AG04450 (cell line): ENCODE data around the gene CNIH2. TPM values are rescaled to one million over a fixed set of nuclear protein-coding genes. Genes with fewer than 3 reads are reported as not detected.

Experiments used
- CTCF ChIA-PET: fragments of 300-600, 350-600 bp; formaldehyde crosslinking; extraction: SDS; loops from one replicate; lab custom pipeline; 2022; ENCODE audit warnings: antibody characterized with exemption, inconsistent platforms; lab: Charles Lee
- POLR2A ChIA-PET: fragments of 350-600 bp; formaldehyde crosslinking; extraction: SDS; loops from one replicate; lab custom pipeline; 2021; ENCODE audit warnings: antibody characterized with exemption, inconsistent platforms; lab: Yijun Ruan, JAX
- DNase-seq: peaks from one replicate; pipeline ENCODE4 v3.0.0-alpha.2; 2011; ENCODE audit warnings: low read depth, low spot score
- H3K27ac ChIP-seq: one replicate; pipeline ENCODE4 v1.5.1; 2012; ENCODE audit warnings: low read depth, low read length, control low read depth
- H3K27me3 ChIP-seq: one replicate; pipeline ENCODE4 v1.6.0; 2012; ENCODE audit warnings: low read length; ENCODE audit not compliant: control insufficient read depth, insufficient read depth
- H3K4me3 ChIP-seq: 2 replicates; pipeline ENCODE4 v1.5.1; 2011; ENCODE audit warnings: mild to moderate bottlenecking, low read depth, low read length, control low read depth
- H3K9me3 ChIP-seq: 2 replicates; pipeline ENCODE4 v1.5.1; 2012; ENCODE audit warnings: low read length; ENCODE audit not compliant: control insufficient read depth, insufficient read depth
- CTCF ChIP-seq: IDR thresholded peaks from 2 replicates; pipeline ENCODE4 v1.5.1; 2011; ENCODE audit warnings: low read depth, low read length, control low read depth, inconsistent platforms
- polyA plus RNA-seq: library from polyadenylated mRNA; depleted of rRNA; stranded (reverse); fragments of >200 nt; gene quantifications from 2 replicates; pipeline ENCODE4 v1.2.3, GENCODE V29; 2011

CNIH2 gene
- polyA plus RNA-seq, 1 experiment, result 2.8 TPM

- ChIA-PET CTCF (interaction anchor here (0.7 kb wide), 1 partner anchor 36 kb away, joined by 3 read pairs; no protein-coding TSS in a partner anchor), POLR2A (no interaction called here)
- Histone ChIP-seq H3K27me3 (no peaks in the 10 kb centered on the region), H3K9me3 (peaks cover 3% of the 10 kb centered on the region; the same call in 1 of the 2 replicates), H3K27ac (no peak overlapping the region), H3K4me3 (no peak overlapping the region)
- TF ChIP-seq CTCF, result no peak
- DNase-seq, result no peak
These were observed 12.2 kb upstream of the CNIH2 start for GRCh38 chr11:66265531-66266377.

DNA sequence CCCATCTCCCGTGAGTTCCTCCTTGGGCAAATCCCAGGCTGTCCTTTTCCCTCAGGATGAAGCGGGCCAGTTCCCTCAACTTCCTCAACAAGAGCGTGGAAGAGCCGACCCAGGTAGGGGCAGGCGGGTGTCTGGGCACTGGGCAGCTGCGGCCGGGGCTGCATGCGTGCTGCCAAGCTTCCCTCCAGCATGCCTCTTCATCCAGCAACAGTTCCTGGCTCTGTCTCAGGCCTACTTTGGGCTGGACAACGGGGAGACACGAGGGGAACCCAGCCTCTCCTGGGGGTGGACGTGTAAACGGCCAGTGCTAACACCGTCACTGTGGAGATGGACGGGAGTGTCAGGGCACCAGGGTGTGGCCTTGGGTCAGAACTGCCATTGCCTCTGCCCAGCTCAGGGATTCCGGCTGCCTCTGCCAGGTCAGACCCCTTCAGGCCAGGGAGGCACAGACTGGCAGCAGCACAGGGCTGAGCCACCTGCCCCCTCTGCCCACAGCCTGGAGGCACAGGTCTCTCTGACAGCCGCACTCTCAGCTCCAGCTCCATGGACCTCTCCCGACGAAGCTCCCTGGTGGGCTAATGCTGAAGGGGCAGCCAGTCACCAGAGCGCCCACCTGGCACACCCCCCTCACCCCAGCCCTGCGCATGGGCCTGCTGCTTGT is 11.5 kb upstream of the CNIH2 start:
- Histone ChIP-seq H3K27me3 (no peaks in the 10 kb centered on the region), H3K9me3 (peaks cover 3% of the 10 kb centered on the region; the same call in 1 of the 2 replicates), H3K27ac (no peak overlapping the region), H3K4me3 (peak overlapping the region; percentile 69)
- no peak for DNase-seq
- TF ChIP-seq CTCF, result no peak
- ChIA-PET CTCF (interaction anchor here (0.7 kb wide), 1 partner anchor 35 kb away, joined by 3 read pairs; no protein-coding TSS in a partner anchor), POLR2A (interaction anchor here (1.1 to 2.2 kb wide), 2 partner anchors 7 to 11 kb away, joined by 3 to 13 read pairs; no protein-coding TSS in a partner anchor)

- CTCF ChIA-PET, result interaction anchor here (0.7 to 1.5 kb wide), 3 partner anchors 13 to 44 kb away, joined by 3 to 10 read pairs (median 5); no protein-coding TSS in a partner anchor
- H3K27me3 ChIP-seq, result no peaks in the 10 kb centered on the region
- H3K9me3 ChIP-seq, result peaks cover 3% of the 10 kb centered on the region; the same call in 1 of the 2 replicates
- H3K4me3 ChIP-seq, result peak overlapping the region; percentile 69
- no peak overlapping the region for H3K27ac ChIP-seq
- POLR2A ChIA-PET, result interaction anchor here (0.8 to 2.6 kb wide), 7 partner anchors 8 to 69 kb away, joined by 3 to 13 read pairs (median 4); partner anchors contain the start of genes RIN1 and YIF1A
- peak; percentile 13; the same call in 1 of the 2 replicates for TF ChIP-seq CTCF
- no peak for DNase-seq
These were observed 11.0 kb upstream of the CNIH2 start for GRCh38 chr11:66267039-66267378.

GRCh38 chr11:66267379-66268243 is 10.4 kb upstream of the CNIH2 start:
- H3K4me3 ChIP-seq, result peak overlapping the region; percentile 69
- peak; percentile 58 for DNase-seq
- H3K27me3 ChIP-seq, result no peaks in the 10 kb centered on the region
- TF ChIP-seq CTCF, result peak; percentile 38
- CTCF ChIA-PET, result interaction anchor here (0.5 to 1.5 kb wide), 7 partner anchors 13 to 468 kb away, joined by 3 to 10 read pairs (median 5); no protein-coding TSS in a partner anchor
- peaks cover 3% of the 10 kb centered on the region; the same call in 1 of the 2 replicates for H3K9me3 ChIP-seq
- POLR2A ChIA-PET, result interaction anchor here (0.6 to 2.6 kb wide), 14 partner anchors 8 to 415 kb away, joined by 3 to 13 read pairs (median 3); partner anchors contain the start of genes CCDC85B, RIN1 and YIF1A
- H3K27ac ChIP-seq, result peak overlapping the region; percentile 89
